Lung (tissue), 12 donors: ENCODE measurements around the gene AGBL4. TPM values are rescaled to one million over a fixed set of nuclear protein-coding genes. Genes with fewer than 3 reads are reported as not detected.
A peak's percentile ranks its signal among the peaks of the same experiment; 100 is the strongest.
"Not testable (repeated sequence)": the region's sequence is repeated elsewhere in the genome, so short reads cannot be mapped to it uniquely, and the experiment has no call there.

Experiments
- ATAC-seq: fragments of 200-7000 bp; cut with Tn5 transposase; one replicate; pipeline ENCODE4 v1.9.1; 2020; ENCODE audit warnings: moderate number of reproducible peaks; ENCODE audit not compliant: insufficient read depth, low FRiP score
- DNase-seq, 3 donors: peaks; one replicate each; pipeline ENCODE4 v3.0.0-alpha.2; 2013 to 2017
- H3K27ac ChIP-seq, 2 donors: one replicate each; pipeline ENCODE4 v1.5.1; 2013; ENCODE audit warnings: mild to moderate bottlenecking in 2 of 2, moderate library complexity in 2 of 2, control low read depth in 1 of 2, inconsistent platforms in 1 of 2, low read depth in 1 of 2, low read length in 1 of 2
- H3K27me3 ChIP-seq, 3 donors: one replicate each; pipeline ENCODE4 v1.5.1; 2013; ENCODE audit warnings: low read length in 2 of 3; ENCODE audit not compliant: control insufficient read depth in 3 of 3, insufficient read depth in 3 of 3
- H3K36me3 ChIP-seq, 4 donors: one replicate each; pipeline ENCODE4 v1.5.1; 2013; ENCODE audit warnings: low read length in 4 of 4, mild to moderate bottlenecking in 1 of 4, moderate library complexity in 1 of 4; ENCODE audit not compliant: control insufficient read depth in 4 of 4, insufficient read depth in 4 of 4
- H3K4me1 ChIP-seq, 5 donors: one replicate each; pipeline ENCODE4 v1.5.1; 2013; ENCODE audit warnings: low read length in 5 of 5, mild to moderate bottlenecking in 2 of 5, moderate library complexity in 1 of 5; ENCODE audit not compliant: control insufficient read depth in 5 of 5, insufficient read depth in 5 of 5
- H3K4me3 ChIP-seq: one replicate; pipeline ENCODE4 v1.5.1; 2013; ENCODE audit warnings: mild to moderate bottlenecking, control low read depth, moderate library complexity
- H3K9ac ChIP-seq, 2 donors: one replicate each; pipeline ENCODE4 v1.5.1; 2013; ENCODE audit warnings: low read length in 2 of 2, control low read depth in 1 of 2; ENCODE audit not compliant: insufficient read depth in 1 of 2
- H3K9me3 ChIP-seq, 4 donors: one replicate each; pipeline ENCODE4 v1.5.1; 2013; ENCODE audit warnings: low read length in 3 of 4, mild to moderate bottlenecking in 1 of 4, moderate library complexity in 1 of 4; ENCODE audit not compliant: control insufficient read depth in 4 of 4, insufficient read depth in 3 of 4
- CTCF ChIP-seq: IDR thresholded peaks from 2 replicates; pipeline ENCODE4 v1.5.1; 2012; ENCODE audit warnings: mild to moderate bottlenecking; ENCODE audit errors: control extremely low read depth, extremely low read depth
- WGBS, 2 donors: extraction: QIAGEN DNeasy Blood & Tissue Kit; methylation state at CpG; one replicate each; pipeline ENCODE4 v1.1.7; 2013; 5-methylcytosine and 5-hydroxymethylcytosine counted together
- polyA plus RNA-seq, 2 donors: library from polyadenylated mRNA; stranded (reverse); fragments of 200-250 nt; gene quantifications; one replicate each; pipeline ENCODE4 v1.2.1, GENCODE V29; 2013
- total RNA-seq, 2 donors: library from RNA; depleted of rRNA in 1 of 2; stranded (reverse); fragments of >200 nt in 1 of 2; gene quantifications; one replicate each; pipeline ENCODE4 v1.2.1, GENCODE V29; 2014 to 2021
- donor health status: control.
- donor health status: control.
- donor health status: Bipolar disorder and iron deficiency.
- donor health status: healthy.
- donor health status: DM: yes; HTN: yes; CAD: no.

Gene AGBL4
- total and polyA plus RNA-seq, 4 donors: 0.24 to 7.5 (median 2.6) TPM

- Histone ChIP-seq H3K9ac (no peak overlapping the region), H3K27ac (no peak overlapping the region), H3K4me1 (peaks cover 0 to 12% (median 0%) of the 10 kb centered on the region in 5 donors), H3K36me3 (no peaks in the 10 kb centered on the region), H3K9me3 (no peaks in the 10 kb centered on the region), H3K27me3 (no peaks in the 10 kb centered on the region), H3K4me3 (no peak overlapping the region)
- ATAC-seq: no peak
- 60 to 68% methylated on average over 4 of the region's 4 CpGs for WGBS, 2 donors
- TF ChIP-seq CTCF: no peak
- DNase-seq: peak; percentile 76 to 91 (median 85)
Observed at GRCh38 chr1:48526008-48526710, 1497.6 kb downstream of the AGBL4 start.

GRCh38 chr1:48524892-48525467 is 1498.8 kb downstream of the AGBL4 start:
- Histone ChIP-seq H3K36me3 (no peaks in the 10 kb centered on the region), H3K9me3 (no peaks in the 10 kb centered on the region), H3K4me3 (no peak overlapping the region), H3K27ac (no peak overlapping the region), H3K27me3 (no peaks in the 10 kb centered on the region), H3K4me1 (peaks cover 0 to 12% (median 0%) of the 10 kb centered on the region in 5 donors), H3K9ac (no peak overlapping the region)
- no peak for ATAC-seq
- no peak for TF ChIP-seq CTCF
- peak in 1 of 3 donors; percentile 21 for DNase-seq
- 84 to 91% methylated on average over 1 of the region's 1 CpG for WGBS, 2 donors

GRCh38 chr1:48523558-48523957 is 1500.2 kb downstream of the AGBL4 start:
- no peak overlapping the region for H3K9ac ChIP-seq
- H3K9me3 ChIP-seq: no peaks in the 10 kb centered on the region
- ATAC-seq (no peak), DNase-seq (no peak)
- H3K4me3 ChIP-seq: no peak overlapping the region
- no peaks in the 10 kb centered on the region for H3K36me3 ChIP-seq
- WGBS, 2 donors: 80 to 89% methylated on average over 3 of the region's 3 CpGs
- H3K27ac ChIP-seq: no peak overlapping the region
- H3K27me3 ChIP-seq: no peaks in the 10 kb centered on the region
- peaks cover 0 to 12% (median 0%) of the 10 kb centered on the region in 5 donors for H3K4me1 ChIP-seq
- no peak for TF ChIP-seq CTCF

GRCh38 chr1:48519896-48520295 is 1503.9 kb downstream of the AGBL4 start:
- H3K27me3 ChIP-seq, H3K4me1 ChIP-seq, H3K27ac ChIP-seq, H3K4me3 ChIP-seq, DNase-seq, ATAC-seq, H3K9ac ChIP-seq, H3K9me3 ChIP-seq, H3K36me3 ChIP-seq: not testable (repeated sequence)
- WGBS, 2 donors: 88 to 94% methylated on average over 6 of the region's 6 CpGs
